Measurements from ENCODE around the gene ARRDC5.

ARRDC5 gene

GRCh38 chr19:4878491-4878968 is 24.2 kb downstream of the ARRDC5 start:
- Histone ChIP-seq H3K27me3 (ENCODE audit: control insufficient read depth, low read length) (no peaks in the 10 kb centered on the region), H3K4me1 (ENCODE audit: control insufficient read depth, low read length) (peaks cover 89% of the 10 kb centered on the region), H3K79me2 (ENCODE audit: control insufficient read depth, low read length) (peaks cover 2% of the 10 kb centered on the region; the same call in 1 of the 2 replicates), H3K9me2 (replicated peaks; ENCODE audit: control insufficient read depth, low read length) (no peaks in the 10 kb centered on the region), H3K4me2 (ENCODE audit: low read length) (peak overlapping the region; percentile 66), H4K20me1 (ENCODE audit: control insufficient read depth, insufficient read depth, low read depth, low read length) (no peaks in the 10 kb centered on the region), H3K27ac (ENCODE audit: low read depth, low read length) (peak overlapping the region; percentile 91), H3K36me3 (ENCODE audit: control insufficient read depth, low read length) (0 out of 2 replicates have a peak, but pooled peaks cover 3% of the 10 kb centered on the region), H3K4me3 (ENCODE audit: low read length) (peak overlapping the region; percentile 59), H3F3A (ENCODE audit: control insufficient read depth, insufficient read depth) (peaks cover 46% of the 10 kb centered on the region), H3K9me3 (ENCODE audit: control insufficient read depth, insufficient read depth, low read length) (no peaks in the 10 kb centered on the region)
- no peak for TF ChIP-seq EZH2phosphoT487 (IDR thresholded peaks at IDR 0.05; ENCODE audit: borderline replicate concordance, low read length)
- no peak for TF ChIP-seq CTCF (IDR thresholded peaks at IDR 0.05; ENCODE audit: low read depth, low read length, poor library complexity, severe bottlenecking)

GRCh38 chr19:4877753-4878490 is 24.8 kb downstream of the ARRDC5 start:
- Histone ChIP-seq H3K36me3 (ENCODE audit: control insufficient read depth, low read length) (0 out of 2 replicates have a peak, but pooled peaks cover 3% of the 10 kb centered on the region), H3K79me2 (ENCODE audit: control insufficient read depth, low read length) (peaks cover 2% of the 10 kb centered on the region; the same call in 1 of the 2 replicates), H3K4me2 (ENCODE audit: low read length) (peak overlapping the region; percentile 66), H3K9me2 (replicated peaks; ENCODE audit: control insufficient read depth, low read length) (no peaks in the 10 kb centered on the region), H3F3A (ENCODE audit: control insufficient read depth, insufficient read depth) (peaks cover 45% of the 10 kb centered on the region), H3K27me3 (ENCODE audit: control insufficient read depth, low read length) (no peaks in the 10 kb centered on the region), H3K4me1 (ENCODE audit: control insufficient read depth, low read length) (peaks cover 89% of the 10 kb centered on the region), H4K20me1 (ENCODE audit: control insufficient read depth, insufficient read depth, low read depth, low read length) (no peaks in the 10 kb centered on the region), H3K27ac (ENCODE audit: low read depth, low read length) (peak overlapping the region; percentile 91), H3K9me3 (ENCODE audit: control insufficient read depth, insufficient read depth, low read length) (no peaks in the 10 kb centered on the region), H3K4me3 (ENCODE audit: low read length) (peak overlapping the region; percentile 59)
- TF ChIP-seq EZH2phosphoT487 (IDR thresholded peaks at IDR 0.05; ENCODE audit: borderline replicate concordance, low read length) (no peak), CTCF (IDR thresholded peaks at IDR 0.05; ENCODE audit: low read depth, low read length, poor library complexity, severe bottlenecking) (no peak)

- Histone ChIP-seq H3K4me1 (ENCODE audit: control insufficient read depth, low read length) (peaks cover 74% of the 10 kb centered on the region), H3K4me3 (ENCODE audit: low read length) (no peak overlapping the region), H3K4me2 (ENCODE audit: low read length) (no peak overlapping the region), H3K9me2 (replicated peaks; ENCODE audit: control insufficient read depth, low read length) (no peaks in the 10 kb centered on the region), H3K79me2 (ENCODE audit: control insufficient read depth, low read length) (no peaks in the 10 kb centered on the region), H3K27ac (ENCODE audit: low read depth, low read length) (peak overlapping the region; percentile 36), H3K9me3 (ENCODE audit: control insufficient read depth, insufficient read depth, low read length) (no peaks in the 10 kb centered on the region), H3K27me3 (ENCODE audit: control insufficient read depth, low read length) (no peaks in the 10 kb centered on the region), H3K36me3 (ENCODE audit: control insufficient read depth, low read length) (no peaks in the 10 kb centered on the region), H3F3A (ENCODE audit: control insufficient read depth, insufficient read depth) (peaks cover 21% of the 10 kb centered on the region), H4K20me1 (ENCODE audit: control insufficient read depth, insufficient read depth, low read depth, low read length) (no peaks in the 10 kb centered on the region)
- TF ChIP-seq EZH2phosphoT487 (IDR thresholded peaks at IDR 0.05; ENCODE audit: borderline replicate concordance, low read length), result no peak
- no peak for TF ChIP-seq CTCF (IDR thresholded peaks at IDR 0.05; ENCODE audit: low read depth, low read length, poor library complexity, severe bottlenecking)
Measured at GRCh38 chr19:4873930-4874329, 28.8 kb downstream of the ARRDC5 start.

All from DOHH2 (cell line).